ENCODE measurements around the gene CAMTA1.

The CAMTA1 gene

DNA sequence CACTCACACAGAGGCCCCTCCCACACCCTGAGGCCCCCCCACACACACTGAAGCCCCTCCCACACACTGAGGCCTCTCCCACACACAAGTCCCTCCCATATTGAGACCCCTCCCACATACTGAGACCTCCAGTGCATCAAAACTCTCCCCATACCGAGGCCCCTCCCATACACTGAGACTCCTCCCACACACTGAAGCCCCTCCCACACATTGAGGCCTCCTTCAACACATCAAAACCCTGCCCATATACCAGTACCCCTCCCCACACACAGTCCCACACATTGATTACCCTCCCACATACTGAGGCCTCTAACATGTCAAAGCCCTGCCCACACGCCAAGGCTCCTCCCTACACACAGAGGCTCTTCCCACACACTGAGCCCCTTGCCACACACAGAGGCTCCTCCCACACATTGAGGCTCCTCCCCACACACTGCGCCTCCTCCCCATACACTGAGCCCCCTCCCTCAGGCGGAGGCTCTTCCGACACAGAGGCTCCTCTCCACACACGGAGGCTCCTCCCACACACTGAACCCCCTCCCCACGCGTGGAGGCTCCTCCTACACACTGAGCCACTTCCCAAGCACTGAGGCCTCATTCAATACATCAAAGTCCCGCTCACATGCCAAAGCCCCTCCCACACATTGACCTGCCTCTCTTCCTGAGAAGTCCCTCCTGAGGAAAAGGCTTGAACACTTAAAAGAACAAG is 392.3 kb downstream of the CAMTA1 start:
- no peak for DNase-seq

- no peak for DNase-seq
Measured at GRCh38 chr1:7178336-7178735, 393.1 kb downstream of the CAMTA1 start.

DNA sequence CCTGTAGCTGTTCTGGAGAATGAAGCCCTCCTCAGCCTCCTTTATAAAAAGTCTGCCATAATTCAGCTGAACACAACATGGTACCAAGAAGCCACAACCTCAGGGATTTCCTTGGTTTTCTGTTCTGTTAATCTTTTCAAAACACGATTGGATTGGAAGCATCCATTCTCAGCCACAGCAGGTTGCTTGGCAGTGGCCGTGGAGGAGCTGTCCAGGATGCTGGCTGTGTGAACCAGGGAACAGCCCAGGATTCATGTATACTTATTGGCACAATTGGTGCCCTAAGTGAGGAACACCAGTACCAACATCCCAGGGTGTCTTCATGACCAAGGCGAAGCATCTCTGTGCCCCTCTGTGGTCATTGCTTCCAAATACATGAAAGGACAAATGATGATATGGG is 393.5 kb downstream of the CAMTA1 start:
- no peak for DNase-seq

- no peak for DNase-seq
Measured at GRCh38 chr1:7185721-7186120, 400.5 kb downstream of the CAMTA1 start.

DNA sequence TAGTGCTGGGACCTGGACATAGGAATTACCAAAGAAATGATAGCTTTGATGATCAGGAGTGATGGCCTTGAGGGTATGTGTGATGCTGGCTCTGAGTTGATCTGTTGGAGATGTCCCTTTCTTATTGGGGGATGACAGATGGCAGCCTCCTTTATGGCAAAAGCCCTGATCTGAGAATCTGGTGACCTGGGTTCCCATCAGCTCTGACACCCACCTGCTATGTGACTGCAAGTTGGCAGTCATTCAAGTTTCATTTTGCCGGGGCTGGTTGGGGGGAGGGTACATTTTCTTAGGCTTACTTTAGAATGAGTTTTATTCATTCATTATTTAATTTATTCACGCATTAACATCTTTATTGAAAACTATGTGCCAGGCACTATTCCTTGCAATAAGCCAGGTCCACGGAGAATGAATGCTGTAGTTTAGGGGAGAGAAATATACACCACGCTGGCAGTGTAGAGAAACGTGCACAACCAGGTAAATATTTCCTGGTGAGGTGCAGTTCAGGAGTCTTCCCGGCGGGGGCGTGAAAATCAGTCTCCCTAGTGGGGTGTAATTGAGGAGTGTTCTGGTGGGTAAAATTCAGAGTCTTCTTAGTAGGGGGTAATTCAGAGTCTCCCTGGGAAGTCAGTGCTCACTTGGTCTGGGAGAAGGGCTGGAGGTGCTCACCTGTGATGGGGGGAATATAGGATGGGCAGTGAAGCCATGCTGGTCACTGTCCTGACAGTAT is 401.3 kb downstream of the CAMTA1 start:
- no peak for DNase-seq

- no peak for DNase-seq
Measured at GRCh38 chr1:7187112-7187493, 401.8 kb downstream of the CAMTA1 start.

GRCh38 chr1:7190261-7190660 is 405.0 kb downstream of the CAMTA1 start:
- DNase-seq = no peak

DNA sequence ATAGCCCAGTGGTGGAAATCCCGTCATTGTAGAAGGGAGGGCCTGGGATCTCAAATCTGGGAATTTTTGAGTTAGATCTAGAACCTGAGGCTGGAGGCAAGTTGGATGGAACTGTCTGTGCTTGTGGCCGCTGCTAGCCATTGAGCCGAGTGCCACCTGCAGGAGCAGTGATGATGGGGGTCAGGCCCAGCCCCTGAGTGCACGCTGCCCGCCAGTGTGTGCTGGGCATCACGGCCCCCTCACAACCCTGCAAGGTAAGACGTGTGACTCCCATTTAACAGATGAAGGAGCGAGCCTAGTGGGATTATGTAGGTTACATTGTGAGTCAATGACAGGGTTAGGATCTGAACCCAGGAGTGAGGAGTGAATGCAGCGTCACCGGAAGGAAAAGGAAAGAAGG is 407.2 kb downstream of the CAMTA1 start:
- no peak for DNase-seq

DNA sequence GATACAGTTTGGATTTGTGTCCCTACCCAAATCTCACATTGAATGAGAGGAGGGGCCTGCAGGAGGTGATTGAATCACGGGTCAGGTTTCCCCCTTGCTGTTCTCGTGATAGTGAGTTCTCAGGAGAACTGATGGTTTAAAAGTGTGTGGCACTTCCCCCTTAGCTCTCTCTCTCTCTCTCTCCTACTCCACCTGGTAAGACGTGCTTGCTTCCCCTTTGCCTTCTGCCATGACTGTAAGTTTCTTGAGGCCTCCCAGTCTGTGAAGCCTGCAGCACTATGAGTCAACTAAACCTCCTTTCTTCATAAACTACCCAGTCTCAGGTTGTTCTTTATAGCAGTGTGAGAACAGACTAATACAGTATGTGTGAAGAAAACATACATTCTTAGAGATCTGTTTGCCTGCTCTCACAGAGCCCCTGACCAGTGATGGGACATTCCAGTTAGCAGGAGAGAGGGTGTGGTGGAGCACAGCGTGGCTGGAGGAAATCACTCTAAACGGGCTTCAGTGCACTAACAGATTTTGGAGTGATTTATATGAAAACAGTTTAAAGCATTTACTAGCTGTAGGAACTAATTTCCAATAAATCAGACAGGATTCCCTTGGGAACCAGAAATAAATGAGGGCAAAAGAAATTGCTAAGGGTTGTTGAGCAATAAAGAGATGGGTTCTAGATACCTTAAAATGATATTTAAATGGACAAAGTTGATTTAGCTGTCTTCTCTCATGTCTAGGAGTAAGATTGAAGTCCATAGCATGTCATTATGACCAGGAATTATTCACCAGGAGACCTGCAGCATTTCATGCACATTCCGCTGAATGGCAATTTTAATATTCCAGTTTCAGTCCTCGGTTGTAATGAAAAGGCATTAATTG is 411.0 kb downstream of the CAMTA1 start:
- no peak for DNase-seq

- DNase-seq = no peak
Measured at GRCh38 chr1:7198664-7199063, 413.4 kb downstream of the CAMTA1 start.

DNA sequence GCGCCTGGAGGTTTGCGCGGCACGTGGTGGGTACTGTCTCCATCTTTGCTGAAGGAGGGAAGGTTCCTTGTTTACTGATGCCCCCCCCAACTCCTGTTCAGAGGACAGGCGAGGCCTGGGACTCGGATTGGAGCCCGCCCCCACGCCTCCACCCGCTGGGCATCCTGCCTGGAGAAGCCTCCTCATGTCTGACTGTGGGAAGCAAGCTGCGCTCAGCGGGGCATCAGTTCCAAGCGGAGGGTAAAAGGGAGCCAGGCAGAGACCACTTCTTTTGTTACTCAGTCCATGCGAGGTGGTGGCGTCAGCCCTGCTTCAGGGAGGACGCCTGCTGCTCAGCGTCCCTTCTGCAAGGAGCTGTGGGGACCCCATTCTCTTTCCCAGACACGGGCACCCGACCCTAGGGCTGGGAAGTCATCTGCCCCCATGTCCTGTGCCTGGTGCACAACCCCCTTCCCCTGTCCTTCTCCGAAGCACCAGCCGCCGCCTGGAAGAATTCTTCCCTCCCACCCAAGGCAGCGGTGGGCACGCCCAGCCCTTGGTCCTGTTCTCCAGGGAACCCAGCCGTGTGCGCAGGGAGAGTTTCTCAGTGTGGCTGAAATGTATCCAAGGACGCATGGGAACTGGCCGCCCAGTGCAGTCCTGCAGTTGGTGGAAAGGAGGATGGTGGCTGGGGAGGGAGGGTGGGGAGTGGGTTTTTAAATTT is 414.0 kb downstream of the CAMTA1 start:
- DNase-seq = no peak

GRCh38 chr1:7207875-7208646 is 422.8 kb downstream of the CAMTA1 start:
- DNase-seq = peak; percentile 32

- DNase-seq = no peak
Measured at GRCh38 chr1:7208647-7209180, 423.5 kb downstream of the CAMTA1 start.

- no peak for DNase-seq
Measured at GRCh38 chr1:7209336-7209735, 424.1 kb downstream of the CAMTA1 start.

GRCh38 chr1:7218210-7218832 is 433.1 kb downstream of the CAMTA1 start:
- DNase-seq = no peak

DNA sequence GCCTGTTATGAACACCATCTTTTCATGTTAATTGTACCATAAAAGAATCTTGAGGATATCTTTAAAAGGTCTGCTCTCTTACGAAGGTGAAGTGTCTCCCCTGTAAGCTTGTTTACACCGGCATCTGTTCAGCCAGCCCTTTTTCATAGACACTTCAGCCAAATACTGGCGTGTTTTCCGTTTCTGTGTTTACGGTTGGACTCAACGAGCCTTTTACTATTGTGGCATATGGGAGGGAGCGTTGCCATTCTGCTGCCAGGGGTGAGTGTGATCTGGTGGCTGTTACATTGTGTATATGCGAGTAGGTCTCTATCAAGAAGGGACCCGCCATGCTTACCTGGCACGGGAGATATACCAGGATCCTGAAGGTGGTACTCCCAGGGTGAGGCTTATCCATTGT is 433.8 kb downstream of the CAMTA1 start:
- peak; percentile 80 for DNase-seq

GRCh38 chr1:7220007-7220406 is 434.8 kb downstream of the CAMTA1 start:
- DNase-seq = no peak

DNA sequence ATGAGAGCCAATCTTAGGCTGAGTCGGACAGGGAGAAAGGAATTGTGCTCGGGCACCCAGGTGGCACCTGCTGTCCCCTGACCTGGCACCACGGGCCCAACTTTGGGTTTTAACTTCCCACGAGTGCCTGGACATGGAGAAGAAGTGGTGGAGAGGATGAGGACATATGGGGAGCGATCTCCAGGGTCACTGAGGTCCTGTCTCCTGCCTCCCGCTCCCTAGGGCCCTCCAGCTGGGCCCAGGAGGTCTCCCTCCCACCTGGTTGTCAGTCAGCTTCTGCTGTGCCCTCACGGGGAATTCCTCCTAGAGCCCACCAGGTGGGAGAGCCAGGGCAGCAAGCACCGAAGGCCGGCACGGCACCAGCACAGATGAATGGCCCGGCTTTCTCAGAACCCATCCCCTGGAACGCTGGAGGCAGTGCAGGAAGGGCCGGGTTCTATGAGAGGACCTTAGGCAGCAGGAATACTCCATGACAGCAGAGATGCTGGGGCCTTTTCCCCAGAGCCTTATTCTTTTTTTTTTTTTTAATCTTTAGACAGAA is 435.5 kb downstream of the CAMTA1 start:
- no peak for DNase-seq

- DNase-seq = no peak
Measured at GRCh38 chr1:7221826-7222694, 436.8 kb downstream of the CAMTA1 start.

GRCh38 chr1:7222695-7223015 is 437.4 kb downstream of the CAMTA1 start:
- no peak for DNase-seq

Data from NCI-H187 treated with DMSO at 0.1 percent for 48 hours (cell line).